Epithelial cell of proximal tubule (primary cell): ENCODE measurements around the gene SLC5A11. TPM values are rescaled to one million over a fixed set of nuclear protein-coding genes. Genes with fewer than 3 reads are reported as not detected.
"Not testable (repeated sequence)": the region's sequence is repeated elsewhere in the genome, so short reads cannot be mapped to it uniquely, and the experiment has no call there.

Source experiments
- DNase-seq: peaks from one replicate; pipeline ENCODE4 v3.0.0-alpha.2; 2011; ENCODE audit warnings: low read depth
- H3K4me3 ChIP-seq: 2 replicates; pipeline ENCODE4 v1.5.1; 2011; ENCODE audit warnings: low read depth, mild to moderate bottlenecking, low read length
- CTCF ChIP-seq: conservative IDR thresholded peaks from 2 replicates; pipeline ENCODE4 v1.5.1; 2012; ENCODE audit warnings: low read depth, mild to moderate bottlenecking, low read length
- total RNA-seq: library from RNA; depleted of rRNA; stranded (reverse); fragments of >200 nt; gene quantifications from 2 replicates; pipeline ENCODE4 v1.2.3, GENCODE V29; 2015

SLC5A11 gene
- total RNA-seq, 1 donor from 2014 or later = not detected

DNA sequence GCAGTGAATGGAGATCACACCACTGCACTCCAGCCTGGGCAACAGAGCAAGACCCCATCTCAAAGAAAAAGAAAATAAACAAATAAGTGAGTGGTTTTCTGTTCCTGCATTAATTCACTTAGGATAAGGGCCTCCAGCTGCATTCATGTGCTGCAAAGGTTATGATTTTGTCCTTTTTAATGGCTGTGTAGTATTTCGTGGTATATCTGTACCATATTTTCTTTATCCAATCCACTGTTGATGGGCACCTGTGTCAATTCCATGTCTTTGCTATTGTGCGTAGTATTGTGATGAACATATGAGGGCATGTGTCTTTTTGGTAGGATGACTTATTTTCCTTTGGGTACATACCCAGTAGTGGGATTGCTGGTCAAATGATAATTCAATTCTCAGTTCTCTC lies 33.9 kb downstream of the SLC5A11 start:
- TF ChIP-seq CTCF = no peak
- DNase-seq = no peak
- H3K4me3 ChIP-seq = no peak overlapping the region

GRCh38 chr16:24883714-24884151 lies 38.0 kb downstream of the SLC5A11 start:
- no peak overlapping the region for H3K4me3 ChIP-seq
- DNase-seq = no peak
- no peak for TF ChIP-seq CTCF

- DNase-seq = no peak
- H3K4me3 ChIP-seq = no peak overlapping the region
- no peak for TF ChIP-seq CTCF
Observed at GRCh38 chr16:24887472-24887871, 41.7 kb downstream of the SLC5A11 start.

DNA sequence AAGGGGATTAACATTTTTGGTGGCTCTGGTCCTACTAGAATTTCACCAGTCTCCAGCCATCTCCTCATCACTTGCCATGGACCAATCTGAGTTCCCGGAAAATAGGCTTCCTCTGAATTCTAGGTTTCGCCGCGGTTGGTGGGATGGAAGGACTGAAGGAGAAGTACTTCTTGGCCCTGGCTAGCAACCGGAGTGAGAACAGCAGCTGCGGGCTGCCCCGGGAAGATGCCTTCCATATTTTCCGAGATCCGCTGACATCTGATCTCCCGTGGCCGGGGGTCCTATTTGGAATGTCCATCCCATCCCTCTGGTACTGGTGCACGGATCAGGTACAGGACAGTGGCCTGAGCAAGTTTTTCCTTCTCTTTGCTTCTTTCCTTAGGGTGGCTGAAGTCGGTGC lies 45.0 kb downstream of the SLC5A11 start:
- no peak for TF ChIP-seq CTCF
- DNase-seq = no peak
- H3K4me3 ChIP-seq = no peak overlapping the region

DNA sequence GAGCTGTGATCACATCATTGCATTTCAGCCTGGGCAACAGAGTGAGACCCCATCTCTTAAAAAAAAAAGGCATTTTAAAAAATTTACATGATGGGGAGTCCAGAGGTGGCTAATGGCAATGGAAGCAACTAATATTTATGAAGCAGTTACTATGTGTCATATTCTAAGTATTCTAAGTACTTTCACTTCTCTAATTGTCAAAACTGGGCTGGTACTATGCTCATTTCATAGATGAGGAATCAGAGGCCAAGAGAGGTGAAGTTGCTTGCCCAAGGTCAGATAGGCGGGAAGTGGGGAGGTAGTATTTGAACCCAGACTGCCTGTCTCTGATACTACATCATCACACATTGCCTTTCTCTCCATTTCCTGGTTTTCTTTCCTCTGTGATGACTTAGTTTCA lies 50.7 kb downstream of the SLC5A11 start:
- no peak overlapping the region for H3K4me3 ChIP-seq
- TF ChIP-seq CTCF = no peak
- no peak for DNase-seq

DNA sequence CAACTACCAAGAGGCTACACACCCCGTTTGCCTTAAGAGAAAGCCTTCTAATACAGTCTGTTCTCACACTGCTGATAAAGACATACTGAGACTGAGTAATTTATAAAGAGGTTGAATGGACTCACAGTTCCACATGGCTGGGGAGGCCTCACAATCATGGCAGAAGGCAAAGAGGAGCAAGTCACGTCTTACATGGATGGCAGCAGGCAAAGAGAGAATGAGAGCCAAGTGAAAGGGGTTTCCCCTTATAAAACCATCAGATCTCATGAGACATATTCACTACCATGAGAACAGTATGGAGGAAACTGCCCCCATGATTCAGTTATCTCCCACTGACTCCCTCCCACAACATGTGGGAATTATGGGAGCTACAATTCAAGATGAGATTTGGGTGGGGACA lies 51.8 kb downstream of the SLC5A11 start:
- H3K4me3 ChIP-seq, DNase-seq: not testable (repeated sequence)

DNA sequence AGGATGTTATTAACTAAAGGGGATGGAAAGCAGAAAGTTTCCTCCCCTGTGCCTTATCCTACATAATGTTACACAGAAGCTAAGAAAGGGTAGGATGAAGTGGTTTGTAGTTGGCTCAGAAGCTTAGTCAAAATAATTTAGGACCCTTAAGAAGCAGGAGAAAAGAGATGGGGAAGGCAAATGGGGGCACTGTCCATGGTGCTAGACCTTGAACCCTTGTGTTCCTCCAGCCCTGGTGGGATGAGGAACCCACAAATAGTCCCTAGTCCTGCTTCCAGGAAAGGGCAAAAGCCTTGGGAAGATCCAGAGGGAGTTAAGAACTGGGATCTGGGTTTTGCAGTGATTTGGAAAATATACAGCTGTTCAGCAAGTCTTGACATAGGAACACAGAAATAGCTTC lies 54.5 kb downstream of the SLC5A11 start:
- no peak overlapping the region for H3K4me3 ChIP-seq
- no peak for DNase-seq
- no peak for TF ChIP-seq CTCF
